ENCODE data around the gene C2CD2. TPM values are rescaled to one million over a fixed set of nuclear protein-coding genes. Genes with fewer than 3 reads are reported as not detected.

C2CD2 gene
- total RNA-seq, 3 donors from 2014 or later, result 9.4 to 29.1 (median 17.8) TPM

DNA sequence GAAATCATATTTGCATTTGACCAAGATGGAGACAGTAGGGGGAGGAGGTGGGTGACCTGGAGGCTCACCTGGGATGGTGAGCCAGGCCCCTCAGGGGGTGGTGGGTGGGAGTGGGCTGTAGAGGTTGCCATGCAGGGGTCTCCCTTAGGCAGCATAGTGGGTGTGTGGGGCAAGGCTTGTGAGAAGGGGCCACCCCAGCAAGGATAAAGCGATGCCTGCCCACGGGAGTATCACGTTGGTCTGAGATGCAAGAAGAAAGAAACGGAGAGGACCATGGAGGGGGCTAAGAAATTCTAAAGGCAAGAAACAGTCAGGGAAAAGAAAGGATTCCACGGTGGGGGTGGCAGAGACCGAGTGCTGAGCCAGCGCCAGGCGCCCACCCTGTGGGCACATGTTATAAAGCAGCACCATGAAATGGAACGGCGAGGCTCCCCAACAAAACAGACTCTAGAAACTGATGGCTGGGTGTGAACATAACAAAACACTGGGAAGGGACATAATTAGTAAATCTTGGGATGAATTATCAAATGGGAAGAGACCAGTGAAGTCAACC is 11.7 kb upstream of the C2CD2 start:
- ATAC-seq (no peak), DNase-seq (no peak)
- Histone ChIP-seq H3K36me3 (ENCODE audit: low read depth) (no peaks in the 10 kb centered on the region), H3K4me1 (ENCODE audit: low read depth) (no peaks in the 10 kb centered on the region), H3K9me3 (no peaks in the 10 kb centered on the region), H3K4me3 (no peak overlapping the region)
- TF ChIP-seq, protein P1, sequence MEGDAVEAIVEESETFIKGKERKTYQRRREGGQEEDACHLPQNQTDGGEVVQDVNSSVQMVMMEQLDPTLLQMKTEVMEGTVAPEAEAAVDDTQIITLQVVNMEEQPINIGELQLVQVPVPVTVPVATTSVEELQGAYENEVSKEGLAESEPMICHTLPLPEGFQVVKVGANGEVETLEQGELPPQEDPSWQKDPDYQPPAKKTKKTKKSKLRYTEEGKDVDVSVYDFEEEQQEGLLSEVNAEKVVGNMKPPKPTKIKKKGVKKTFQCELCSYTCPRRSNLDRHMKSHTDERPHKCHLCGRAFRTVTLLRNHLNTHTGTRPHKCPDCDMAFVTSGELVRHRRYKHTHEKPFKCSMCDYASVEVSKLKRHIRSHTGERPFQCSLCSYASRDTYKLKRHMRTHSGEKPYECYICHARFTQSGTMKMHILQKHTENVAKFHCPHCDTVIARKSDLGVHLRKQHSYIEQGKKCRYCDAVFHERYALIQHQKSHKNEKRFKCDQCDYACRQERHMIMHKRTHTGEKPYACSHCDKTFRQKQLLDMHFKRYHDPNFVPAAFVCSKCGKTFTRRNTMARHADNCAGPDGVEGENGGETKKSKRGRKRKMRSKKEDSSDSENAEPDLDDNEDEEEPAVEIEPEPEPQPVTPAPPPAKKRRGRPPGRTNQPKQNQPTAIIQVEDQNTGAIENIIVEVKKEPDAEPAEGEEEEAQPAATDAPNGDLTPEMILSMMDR (IDR thresholded peaks at IDR 0.05), result no peak
- intact Hi-C loops (cut with DNase I, micrococcal nuclease), result no loop called here

DNA sequence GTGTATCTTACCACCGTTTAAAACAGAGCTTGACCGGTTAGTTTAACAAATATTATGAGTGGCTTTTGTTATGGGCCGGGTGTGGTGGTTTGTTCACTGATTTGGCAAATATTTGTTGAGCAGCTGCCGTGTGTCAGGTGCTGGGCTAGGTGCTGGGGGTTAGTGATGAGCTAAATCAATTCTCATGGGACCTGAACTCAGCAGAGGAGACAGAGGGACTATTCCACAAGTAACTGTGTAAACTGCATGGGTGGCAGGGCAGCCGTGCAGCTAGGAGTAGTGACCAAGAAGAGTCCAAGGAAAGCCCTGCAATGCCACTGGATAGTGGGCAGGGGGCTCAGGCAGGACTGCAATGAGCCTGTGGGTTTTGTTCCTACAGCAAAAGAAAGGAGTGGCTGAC is 11.2 kb upstream of the C2CD2 start:
- DNase-seq (no peak), ATAC-seq (peak; percentile 29)
- TF ChIP-seq, protein P1 (IDR thresholded peaks at IDR 0.05), result no peak
- no peaks in the 10 kb centered on the region for H3K36me3 ChIP-seq (ENCODE audit: low read depth)
- intact Hi-C loops (cut with DNase I, micrococcal nuclease), result no loop called here
- H3K9me3 ChIP-seq, result no peaks in the 10 kb centered on the region
- no peaks in the 10 kb centered on the region for H3K4me1 ChIP-seq (ENCODE audit: low read depth)
- no peak overlapping the region for H3K4me3 ChIP-seq

DNA sequence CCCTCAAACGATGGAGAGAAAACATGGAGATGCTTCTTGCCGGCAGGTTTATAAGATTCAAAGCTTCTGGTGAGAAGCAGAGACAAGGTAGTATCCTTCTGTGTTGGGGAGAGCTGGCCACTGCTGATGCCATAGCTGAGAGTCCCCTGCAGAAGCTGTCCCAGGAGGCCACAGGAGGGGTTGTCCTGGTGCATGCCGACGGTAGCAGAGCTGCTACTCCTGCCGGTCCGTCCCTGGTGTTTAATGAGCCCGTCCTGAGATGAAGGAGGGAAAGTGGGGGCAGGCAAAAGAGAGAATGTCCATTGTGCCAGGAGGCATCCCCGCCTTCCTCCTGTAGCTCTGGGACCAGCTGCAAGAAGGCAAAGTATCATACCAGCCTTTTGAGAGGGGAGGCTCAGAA is 10.4 kb upstream of the C2CD2 start:
- H3K4me1 ChIP-seq (ENCODE audit: low read depth), result no peaks in the 10 kb centered on the region
- intact Hi-C loops (cut with DNase I, micrococcal nuclease), result no loop called here
- H3K9me3 ChIP-seq, result no peaks in the 10 kb centered on the region
- DNase-seq, result no peak
- TF ChIP-seq, protein P1 (IDR thresholded peaks at IDR 0.05), result no peak
- no peak overlapping the region for H3K4me3 ChIP-seq
- no peaks in the 10 kb centered on the region for H3K36me3 ChIP-seq (ENCODE audit: low read depth)
- no peak for ATAC-seq

DNA sequence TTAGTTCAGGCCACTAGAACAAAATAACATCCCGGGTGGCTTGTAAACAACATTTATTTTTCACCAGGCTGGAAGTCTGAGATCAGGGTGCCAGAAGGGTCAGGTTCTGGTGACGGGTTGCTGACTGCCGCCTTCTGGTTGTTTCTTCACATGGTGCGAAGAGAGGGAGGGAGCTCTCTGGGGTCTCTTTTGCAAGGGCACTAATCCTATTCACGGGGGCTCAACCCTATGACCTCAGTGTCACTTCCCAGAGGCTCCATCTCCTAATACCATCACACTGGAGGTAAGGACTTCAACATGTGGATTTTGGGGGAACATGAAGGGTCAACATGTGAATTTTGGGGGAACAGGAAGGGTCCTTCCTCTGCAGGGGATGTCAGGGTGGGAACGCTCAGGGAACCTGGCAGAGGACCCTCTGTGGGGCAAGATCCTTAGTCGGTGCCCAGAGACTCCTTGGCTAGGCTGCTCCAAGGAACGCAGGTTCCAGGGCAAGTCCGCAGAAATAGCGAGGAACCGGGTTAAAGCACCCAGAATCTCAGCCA is 8.7 kb upstream of the C2CD2 start:
- DNase-seq (no peak), ATAC-seq (no peak)
- TF ChIP-seq, protein P1 (IDR thresholded peaks at IDR 0.05), result no peak
- H3K36me3 ChIP-seq (ENCODE audit: low read depth), result no peaks in the 10 kb centered on the region
- H3K4me1 ChIP-seq (ENCODE audit: low read depth), result no peaks in the 10 kb centered on the region
- H3K9me3 ChIP-seq, result no peaks in the 10 kb centered on the region
- no peak overlapping the region for H3K4me3 ChIP-seq
- intact Hi-C loops (cut with DNase I, micrococcal nuclease), result no loop called here

DNA sequence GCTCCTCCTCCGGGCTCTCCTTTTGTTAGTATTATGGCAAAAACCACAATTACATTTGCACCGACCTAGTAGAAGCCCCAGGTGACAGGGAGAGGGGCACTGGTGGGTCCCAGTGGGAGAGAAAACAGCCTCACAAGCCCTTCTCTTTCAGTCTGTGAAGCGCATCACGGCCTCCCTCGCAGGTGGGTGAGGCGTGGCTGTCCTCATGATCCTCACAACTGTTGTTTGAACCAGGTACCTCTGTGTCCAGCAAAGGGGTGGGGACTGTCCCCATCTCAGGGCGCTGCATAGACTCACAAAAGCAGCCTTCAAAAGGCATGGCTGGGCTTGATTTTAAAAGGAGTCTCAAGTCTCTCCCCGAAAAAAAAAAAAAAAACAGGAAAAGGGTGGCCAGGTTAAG is 7.9 kb upstream of the C2CD2 start:
- intact Hi-C loops (cut with DNase I, micrococcal nuclease), result no loop called here
- H3K4me1 ChIP-seq (ENCODE audit: low read depth), result no peaks in the 10 kb centered on the region
- DNase-seq, result no peak
- H3K4me3 ChIP-seq, result no peak overlapping the region
- no peaks in the 10 kb centered on the region for H3K9me3 ChIP-seq
- no peak for ATAC-seq
- TF ChIP-seq, protein P1 (IDR thresholded peaks at IDR 0.05), result no peak
- H3K36me3 ChIP-seq (ENCODE audit: low read depth), result no peaks in the 10 kb centered on the region

DNA sequence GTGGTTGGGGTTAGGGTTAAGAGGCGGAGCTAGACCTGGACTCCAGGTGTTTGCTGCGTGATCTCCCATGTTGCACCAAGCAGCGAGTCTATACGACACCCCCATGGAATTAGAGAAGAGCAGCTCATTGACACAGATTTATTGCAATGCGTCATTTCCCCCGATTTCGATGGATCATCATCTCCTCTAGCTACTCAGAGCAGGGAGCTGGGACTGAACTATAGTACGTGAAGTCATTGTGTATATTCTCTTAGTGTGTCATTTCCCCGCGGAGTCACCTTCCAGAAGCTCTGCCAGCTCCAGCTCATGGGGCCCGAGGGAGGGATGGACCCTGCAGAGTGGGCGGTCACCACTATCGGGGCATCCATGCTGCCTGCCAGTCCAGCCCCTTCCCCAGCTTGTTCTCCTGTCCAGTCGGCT is 7.5 kb upstream of the C2CD2 start:
- no peak overlapping the region for H3K4me3 ChIP-seq
- no peaks in the 10 kb centered on the region for H3K36me3 ChIP-seq (ENCODE audit: low read depth)
- H3K4me1 ChIP-seq (ENCODE audit: low read depth), result no peaks in the 10 kb centered on the region
- DNase-seq (no peak), ATAC-seq (no peak)
- TF ChIP-seq, protein P1 (IDR thresholded peaks at IDR 0.05), result no peak
- intact Hi-C loops (cut with DNase I, micrococcal nuclease), result no loop called here
- H3K9me3 ChIP-seq, result no peaks in the 10 kb centered on the region

Data from mucosa of descending colon (tissue), 3 donors.